ENCODE data around the gene H6PD.

Gene H6PD

GRCh38 chr1:9207086-9207485 is 27.5 kb upstream of the H6PD start:
- DNase-seq: no peak

DNA sequence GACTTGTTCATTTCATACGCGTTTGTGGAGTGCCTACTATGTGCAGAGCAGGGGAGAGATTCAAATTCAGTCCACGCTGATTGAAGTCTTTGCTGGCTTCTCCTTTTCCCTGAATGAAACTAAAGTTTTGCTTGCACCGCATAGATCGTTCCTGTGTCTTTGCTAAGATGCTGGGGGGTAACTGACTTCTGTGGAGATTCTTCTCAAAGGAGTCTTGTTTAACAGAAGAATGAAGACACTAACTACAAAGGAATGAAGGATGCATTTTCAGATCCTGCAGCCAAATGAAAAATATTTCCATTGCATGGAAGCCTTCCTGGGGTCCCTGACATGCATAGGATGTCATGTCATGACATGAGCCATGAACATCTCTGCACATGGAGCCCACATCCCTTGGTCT is 26.9 kb upstream of the H6PD start:
- DNase-seq: no peak

DNA sequence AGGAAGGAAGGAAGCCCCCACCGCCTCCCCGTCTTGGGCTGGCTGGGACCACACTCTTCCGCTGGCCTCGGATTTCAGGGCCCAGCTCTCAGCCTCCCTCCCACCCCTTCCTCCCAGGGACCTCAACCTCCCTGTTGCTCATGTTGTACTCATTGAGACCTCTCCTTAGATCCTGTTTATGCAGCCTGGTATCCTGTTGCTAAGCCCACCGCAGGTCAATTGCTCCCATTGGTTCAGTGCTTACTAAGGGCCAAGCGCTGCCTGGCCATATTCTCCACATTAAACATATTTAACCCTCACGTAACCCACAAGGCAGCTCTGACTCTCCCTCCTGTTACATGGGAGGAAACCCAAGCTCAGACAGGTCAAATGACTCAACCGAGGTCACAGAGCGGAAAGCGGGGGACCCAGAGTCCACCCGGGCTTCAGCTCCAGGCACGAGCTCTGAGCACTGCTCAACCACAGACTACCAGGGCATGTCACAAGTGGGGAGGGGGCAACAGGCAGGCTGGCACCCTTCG is 23.2 kb upstream of the H6PD start:
- DNase-seq: no peak

- DNase-seq: no peak
Observed at GRCh38 chr1:9212735-9213134, 21.8 kb upstream of the H6PD start.

- DNase-seq: no peak
Observed at GRCh38 chr1:9213956-9214355, 20.6 kb upstream of the H6PD start.

GRCh38 chr1:9218917-9219316 is 15.7 kb upstream of the H6PD start:
- no peak for DNase-seq

GRCh38 chr1:9222846-9223625 is 11.5 kb upstream of the H6PD start:
- no peak for DNase-seq

DNA sequence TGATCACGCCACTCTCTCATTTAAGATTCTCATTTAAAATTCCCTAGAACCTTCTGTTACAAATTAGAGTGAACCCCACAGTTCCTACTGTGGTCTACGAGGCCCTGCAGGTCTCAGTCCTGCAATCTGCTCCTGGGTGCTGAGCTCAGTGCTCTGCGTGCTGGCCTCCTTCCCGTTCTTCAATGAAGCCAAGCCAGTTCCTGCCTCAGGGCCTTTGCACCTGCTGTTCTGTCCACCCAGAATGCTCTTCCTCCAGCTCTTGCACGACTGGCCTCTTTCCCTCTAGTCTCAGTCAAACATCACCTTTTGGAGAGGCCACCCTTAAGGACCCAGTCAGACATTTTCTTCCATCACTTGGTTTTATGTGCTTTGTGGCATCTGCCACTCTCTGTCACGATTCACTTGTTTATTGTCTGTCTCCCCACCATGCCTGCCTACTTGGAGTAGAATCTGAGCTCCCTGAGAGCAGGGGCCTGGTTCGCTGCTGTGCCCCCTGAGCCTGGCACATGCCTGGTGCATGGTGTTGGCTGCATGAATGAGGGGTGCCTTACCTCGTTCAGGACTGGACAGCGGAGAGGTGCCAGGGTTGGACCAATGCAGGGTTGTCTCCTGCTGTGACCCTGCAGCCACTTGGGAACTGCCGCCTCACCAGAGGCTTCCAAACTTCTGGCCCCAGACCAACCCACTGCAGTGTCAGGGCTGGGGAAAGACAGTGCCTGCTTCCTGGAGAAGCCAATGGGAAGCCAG is 9.7 kb upstream of the H6PD start:
- no peak for DNase-seq

GRCh38 chr1:9225411-9225785 is 9.2 kb upstream of the H6PD start:
- no peak for DNase-seq

- no peak for DNase-seq
Observed at GRCh38 chr1:9228609-9229008, 6.0 kb upstream of the H6PD start.

DNA sequence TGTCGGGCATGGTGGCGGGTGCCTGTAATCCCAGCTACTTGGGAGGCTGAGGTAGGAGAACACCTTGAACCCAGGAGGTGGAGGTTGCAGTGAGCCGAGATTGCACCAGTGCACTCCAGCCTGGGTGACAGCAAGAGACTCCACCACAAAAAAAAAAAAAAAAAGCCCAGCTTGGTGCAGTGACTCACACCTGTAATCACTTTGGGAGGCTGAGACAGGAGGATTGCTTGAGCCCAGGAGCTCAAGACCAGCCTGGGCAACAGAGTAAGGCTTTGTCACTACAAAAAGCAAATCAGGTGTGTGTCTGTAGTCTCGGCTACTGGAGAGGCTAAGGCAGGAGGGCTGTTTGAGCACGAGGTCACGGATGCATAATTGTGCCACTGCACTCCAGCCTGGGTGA is 5.0 kb upstream of the H6PD start:
- DNase-seq: no peak

- no peak for DNase-seq
Observed at GRCh38 chr1:9230869-9231533, 3.6 kb upstream of the H6PD start.

GRCh38 chr1:9231648-9232332 is 2.8 kb upstream of the H6PD start:
- DNase-seq: no peak

GRCh38 chr1:9233241-9233941 is 1.2 kb upstream of the H6PD start:
- no peak for DNase-seq

DNA sequence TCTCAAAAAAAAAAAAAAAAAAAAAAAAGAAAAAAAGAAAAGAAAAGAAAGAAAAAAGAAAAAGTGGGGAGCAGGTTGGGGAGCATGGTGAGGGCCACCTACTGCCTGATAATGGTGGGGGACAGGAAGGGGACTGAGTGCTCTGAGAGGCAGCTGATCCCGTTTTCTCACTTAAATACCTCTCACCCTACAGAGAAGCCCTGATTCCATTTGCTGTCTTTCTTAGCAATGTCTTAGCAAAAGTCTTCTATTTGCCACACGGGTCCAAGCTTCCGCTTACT is 692 bp upstream of the H6PD start:
- DNase-seq: no peak

GRCh38 chr1:9235096-9235459 is 504 bp downstream of the H6PD start:
- no peak for DNase-seq

DNA sequence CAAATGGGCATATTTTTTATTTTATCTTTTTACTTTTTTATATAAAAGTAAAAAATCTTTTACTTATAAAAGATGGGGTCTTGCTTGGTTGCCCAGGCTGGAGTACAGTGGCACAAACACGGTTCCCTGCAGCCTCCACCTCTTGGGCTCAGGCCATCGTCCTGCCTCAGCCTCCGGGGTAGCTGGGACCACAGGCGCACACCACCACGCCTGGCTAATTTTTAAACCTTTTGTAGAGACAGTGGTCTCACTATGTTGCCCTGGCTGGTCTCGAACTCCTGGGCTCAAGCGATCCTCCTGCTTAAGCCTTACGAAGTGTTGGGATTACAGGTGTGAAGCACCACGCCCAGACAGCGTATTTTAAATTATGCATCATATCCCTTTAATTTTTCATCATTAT is 986 bp downstream of the H6PD start:
- no peak for DNase-seq

GRCh38 chr1:9238134-9238533 is 3.6 kb downstream of the H6PD start:
- no peak for DNase-seq

- no peak for DNase-seq
Observed at GRCh38 chr1:9238550-9238949, 4.0 kb downstream of the H6PD start.

DNA sequence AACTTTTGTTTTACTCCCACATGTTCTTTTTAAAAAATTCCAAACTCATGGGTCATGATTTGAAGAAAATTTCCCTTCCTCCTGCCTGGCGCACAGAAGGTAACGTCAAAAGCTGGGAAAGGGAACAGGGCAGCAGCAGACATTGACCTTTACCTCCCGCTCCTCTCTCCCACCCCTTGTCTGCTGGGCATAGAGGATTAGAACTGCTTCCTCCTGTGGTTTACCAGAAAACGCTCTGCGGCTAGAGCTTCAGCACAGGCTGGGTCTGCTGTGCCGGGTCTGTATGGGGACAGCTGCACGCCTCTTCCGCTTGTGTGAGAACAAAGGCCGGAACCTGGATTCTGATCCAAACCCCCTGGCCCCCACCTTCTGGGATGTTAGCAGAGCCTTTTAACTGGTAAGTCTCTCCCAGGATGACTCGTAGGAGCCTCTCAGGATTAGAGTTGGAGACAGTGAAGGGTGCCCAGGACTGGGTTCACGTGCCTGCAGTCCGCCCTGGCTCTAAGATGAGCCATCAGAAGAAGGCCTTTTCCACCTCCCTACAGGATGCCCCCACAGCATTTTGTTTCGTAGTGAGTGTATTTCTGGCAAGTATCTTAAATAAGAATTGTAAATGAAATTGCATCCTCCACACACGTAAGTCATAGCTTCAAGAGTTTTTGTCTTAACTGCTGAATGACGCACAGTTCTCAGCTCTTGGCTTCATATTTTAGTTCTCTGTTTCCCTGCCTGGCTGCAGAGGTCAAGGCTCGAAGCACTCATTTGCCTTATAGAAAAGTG is 5.2 kb downstream of the H6PD start:
- DNase-seq: no peak

GRCh38 chr1:9240914-9241820 is 6.6 kb downstream of the H6PD start:
- no peak for DNase-seq
